IPS DF 6.9 (cell line): ENCODE data around the gene PRKN.

Source experiments
- DNase-seq: peaks from one replicate; pipeline ENCODE4 v3.0.0-alpha.2; 2013; ENCODE audit warnings: low read depth, low spot score
- H3K27ac ChIP-seq: one replicate; pipeline ENCODE4 v1.5.1; 2013; ENCODE audit warnings: low read length, control low read depth
- H3K27me3 ChIP-seq: 2 replicates; pipeline ENCODE4 v1.6.1; 2013; ENCODE audit warnings: mild to moderate bottlenecking, low read length; ENCODE audit not compliant: control insufficient read depth, insufficient read depth
- H3K36me3 ChIP-seq: 2 replicates; pipeline ENCODE4 v1.6.1; 2013; ENCODE audit warnings: low read length; ENCODE audit not compliant: control insufficient read depth, insufficient read depth
- H3K4me1 ChIP-seq: 2 replicates; pipeline ENCODE4 v1.6.1; 2013; ENCODE audit warnings: low read length; ENCODE audit not compliant: control insufficient read depth, insufficient read depth
- H3K4me3 ChIP-seq: 2 replicates; pipeline ENCODE4 v1.5.1; 2013; ENCODE audit warnings: mild to moderate bottlenecking, low read length
- H3K9me3 ChIP-seq: 2 replicates; pipeline ENCODE4 v1.6.1; 2013; ENCODE audit warnings: low read length, inconsistent platforms; ENCODE audit not compliant: control insufficient read depth, insufficient read depth
- WGBS: extraction: QIAGEN DNeasy Blood & Tissue Kit; methylation state at CpG from one replicate; pipeline ENCODE4 v1.1.7; 2013; ENCODE audit warnings: mixed read lengths, missing lambda C conversion rate; ENCODE audit not compliant: insufficient read length, insufficient coverage; 5-methylcytosine and 5-hydroxymethylcytosine counted together

Gene PRKN

DNA sequence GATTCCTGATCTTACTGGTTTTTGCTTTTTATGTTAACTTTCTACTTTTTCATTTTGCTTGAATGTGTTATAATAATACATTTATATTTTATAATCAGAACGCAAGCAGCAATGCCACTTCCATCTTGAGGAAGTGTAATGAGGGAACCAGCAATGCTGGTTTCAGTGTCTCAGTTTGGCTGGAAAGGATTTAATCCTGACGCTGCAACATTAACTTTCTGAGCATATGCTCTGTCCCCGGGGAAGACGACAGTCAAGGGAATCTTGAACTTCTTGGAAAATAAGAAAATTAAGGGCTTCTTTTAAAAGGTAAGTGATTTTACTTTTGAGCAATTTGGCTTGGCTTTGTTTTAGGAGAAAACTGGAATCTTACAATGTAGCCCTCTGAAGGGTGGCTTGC, 1248.2 kb downstream of the PRKN start:
- H3K4me1 ChIP-seq, result no peaks in the 10 kb centered on the region
- no CpG with 5 or more reads among the region's 4 CpGs for WGBS
- H3K27me3 ChIP-seq, result no peaks in the 10 kb centered on the region
- no peak overlapping the region for H3K4me3 ChIP-seq
- no peak for DNase-seq
- no peaks in the 10 kb centered on the region for H3K36me3 ChIP-seq
- no peak overlapping the region for H3K27ac ChIP-seq
- no peaks in the 10 kb centered on the region for H3K9me3 ChIP-seq

DNA sequence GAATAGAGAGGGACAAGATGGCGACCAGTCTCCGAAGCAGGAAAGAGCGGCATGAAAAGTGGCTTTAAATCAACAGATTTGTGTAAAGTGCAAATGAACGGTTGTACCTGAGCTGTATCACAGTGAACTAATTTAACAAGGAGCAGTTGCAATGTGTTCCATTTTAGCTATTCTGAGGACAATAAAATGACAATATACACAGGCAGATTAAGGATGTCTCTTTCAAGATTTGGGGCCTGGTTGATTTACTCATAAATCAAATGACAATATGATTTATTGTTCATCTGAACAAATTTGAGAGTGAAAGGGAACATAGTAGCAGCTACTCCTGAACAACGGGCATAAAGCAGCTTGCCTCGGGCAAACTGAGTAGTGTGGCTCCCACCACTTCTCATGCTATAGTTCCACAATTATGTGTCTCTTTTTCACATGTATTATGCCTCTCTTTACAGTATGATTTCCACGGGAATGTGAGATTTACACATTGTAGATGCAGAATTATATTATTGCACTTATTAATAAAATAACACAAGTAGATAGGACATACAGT, 1249.6 kb downstream of the PRKN start:
- no CpG with 5 or more reads among the region's 7 CpGs for WGBS
- no peak for DNase-seq
- Histone ChIP-seq H3K36me3 (no peaks in the 10 kb centered on the region), H3K4me1 (no peaks in the 10 kb centered on the region), H3K4me3 (no peak overlapping the region), H3K27me3 (no peaks in the 10 kb centered on the region), H3K9me3 (no peaks in the 10 kb centered on the region), H3K27ac (no peak overlapping the region)

DNA sequence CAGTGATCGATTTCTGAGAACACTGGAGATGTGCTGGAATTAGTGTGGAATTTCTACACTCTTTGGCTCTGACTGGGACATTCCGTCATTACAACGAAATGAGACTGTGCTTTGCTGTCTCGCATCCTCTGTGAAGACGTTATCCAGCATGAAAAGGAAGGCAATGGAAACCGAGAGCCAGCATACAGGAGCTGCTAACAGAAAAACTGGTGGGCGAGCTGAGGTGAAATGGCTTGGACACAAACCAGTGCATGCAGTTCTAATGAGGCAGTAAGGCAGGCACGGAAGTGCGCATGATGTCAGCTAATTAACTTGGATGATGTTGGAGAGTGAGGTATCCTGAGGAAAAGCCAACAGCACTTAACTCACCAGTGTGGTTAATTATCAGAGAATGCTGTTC, 1250.9 kb downstream of the PRKN start:
- no CpG with 5 or more reads among the region's 9 CpGs for WGBS
- H3K27me3 ChIP-seq, result no peaks in the 10 kb centered on the region
- H3K4me3 ChIP-seq, result no peak overlapping the region
- H3K4me1 ChIP-seq, result no peaks in the 10 kb centered on the region
- H3K36me3 ChIP-seq, result no peaks in the 10 kb centered on the region
- no peak for DNase-seq
- H3K9me3 ChIP-seq, result no peaks in the 10 kb centered on the region
- no peak overlapping the region for H3K27ac ChIP-seq

DNA sequence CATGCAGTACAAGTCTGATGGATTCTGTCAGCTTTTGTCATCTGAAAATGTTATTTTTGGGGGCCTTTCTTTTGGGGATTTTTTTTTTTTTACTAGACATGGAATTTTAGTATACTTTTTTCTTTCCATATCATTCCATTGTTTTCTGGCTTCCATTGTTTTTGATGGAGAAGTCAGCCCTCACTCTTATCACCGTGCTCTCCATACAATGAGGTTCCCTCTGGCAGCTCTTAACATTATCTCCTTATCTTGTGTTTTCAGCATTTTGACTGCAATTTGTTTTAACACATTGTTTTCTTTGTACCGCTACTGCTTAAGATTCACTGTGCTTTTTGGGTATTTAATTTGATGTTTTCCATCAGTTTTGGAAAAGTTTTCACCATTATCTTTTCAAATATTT, 1262.2 kb downstream of the PRKN start:
- Histone ChIP-seq H3K4me1 (no peaks in the 10 kb centered on the region), H3K27ac (no peak overlapping the region), H3K9me3 (no peaks in the 10 kb centered on the region), H3K27me3 (no peaks in the 10 kb centered on the region), H3K36me3 (no peaks in the 10 kb centered on the region), H3K4me3 (no peak overlapping the region)
- no CpG with 5 or more reads among the region's 2 CpGs for WGBS
- no peak for DNase-seq

DNA sequence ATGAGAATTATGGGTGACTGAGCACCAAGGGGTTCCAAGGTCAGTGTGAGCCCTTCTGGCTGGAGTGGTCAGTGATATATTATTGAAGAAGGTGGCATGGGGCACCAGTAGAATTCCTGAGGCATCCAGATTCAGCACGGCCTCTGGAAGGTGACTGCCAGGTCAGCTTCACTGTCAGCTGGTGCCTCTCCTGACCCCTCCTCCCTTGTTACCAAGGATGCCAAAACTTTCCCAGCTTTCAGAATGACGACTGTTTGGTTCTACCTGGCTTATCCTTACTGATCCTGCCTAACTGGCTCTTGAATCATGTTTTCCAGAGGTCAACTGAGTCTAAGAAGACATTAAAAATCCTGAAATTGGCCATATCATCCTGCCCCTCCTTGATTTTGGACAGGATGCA, 1264.5 kb downstream of the PRKN start:
- H3K4me1 ChIP-seq, result no peaks in the 10 kb centered on the region
- no peaks in the 10 kb centered on the region for H3K9me3 ChIP-seq
- no peak overlapping the region for H3K27ac ChIP-seq
- H3K4me3 ChIP-seq, result no peak overlapping the region
- DNase-seq, result no peak
- no CpG with 5 or more reads among the region's 2 CpGs for WGBS
- no peaks in the 10 kb centered on the region for H3K36me3 ChIP-seq
- no peaks in the 10 kb centered on the region for H3K27me3 ChIP-seq

DNA sequence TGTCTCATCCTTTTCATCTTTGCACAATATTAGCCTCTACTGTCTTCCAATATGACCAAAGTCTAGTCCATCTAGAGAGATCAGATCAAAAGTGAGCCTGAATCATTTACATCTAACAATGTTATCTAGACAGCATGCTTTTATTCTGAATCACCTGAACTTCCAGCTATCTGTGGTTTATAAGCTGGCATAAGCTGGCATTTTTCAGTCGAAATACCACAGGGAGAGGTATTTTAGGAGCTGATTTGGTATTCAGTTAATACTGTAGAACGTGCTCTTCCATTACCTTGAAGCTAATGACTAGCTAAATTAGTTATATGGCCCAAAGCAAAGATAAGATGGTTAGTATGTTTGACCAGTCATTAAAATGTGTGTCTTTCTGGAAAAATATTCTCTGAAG, 1265.4 kb downstream of the PRKN start:
- H3K27ac ChIP-seq, result no peak overlapping the region
- DNase-seq, result no peak
- no peaks in the 10 kb centered on the region for H3K9me3 ChIP-seq
- H3K4me1 ChIP-seq, result no peaks in the 10 kb centered on the region
- no peak overlapping the region for H3K4me3 ChIP-seq
- WGBS, result no CpG with 5 or more reads among the region's 2 CpGs
- H3K36me3 ChIP-seq, result no peaks in the 10 kb centered on the region
- H3K27me3 ChIP-seq, result no peaks in the 10 kb centered on the region

DNA sequence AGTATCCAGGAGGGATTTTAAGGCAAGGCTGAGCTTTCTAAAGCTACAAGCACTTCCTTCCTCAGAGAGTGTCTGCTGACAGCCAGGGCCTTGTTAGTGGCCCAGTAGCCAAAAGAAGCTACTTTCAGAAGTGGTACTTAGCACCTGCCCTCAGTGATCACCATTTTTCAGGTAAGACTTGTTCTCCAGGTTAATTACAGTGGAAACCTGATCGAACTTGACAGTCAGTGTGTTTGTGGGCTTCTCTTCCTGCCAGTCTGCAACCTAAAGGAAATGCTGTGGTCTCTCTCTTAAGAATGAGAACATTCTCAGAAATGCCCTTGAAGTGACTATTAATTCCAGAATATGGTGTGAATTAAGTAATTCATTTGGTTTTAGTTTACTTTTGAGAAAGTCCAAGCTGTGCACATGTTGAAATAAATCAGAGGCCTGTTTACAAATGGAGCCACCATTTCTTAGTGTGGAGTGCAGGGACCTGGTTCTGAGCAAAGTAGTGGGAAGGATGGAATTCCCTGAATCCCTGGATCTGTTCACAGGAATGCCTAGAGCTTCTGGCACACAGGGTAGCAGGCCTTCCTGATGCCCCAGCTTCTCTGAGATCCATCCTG, 1268.5 kb downstream of the PRKN start:
- H3K4me3 ChIP-seq, result no peak overlapping the region
- no peaks in the 10 kb centered on the region for H3K9me3 ChIP-seq
- no peak overlapping the region for H3K27ac ChIP-seq
- no CpG with 5 or more reads among the region's 1 CpG for WGBS
- no peaks in the 10 kb centered on the region for H3K4me1 ChIP-seq
- H3K36me3 ChIP-seq, result no peaks in the 10 kb centered on the region
- no peak for DNase-seq
- no peaks in the 10 kb centered on the region for H3K27me3 ChIP-seq

DNA sequence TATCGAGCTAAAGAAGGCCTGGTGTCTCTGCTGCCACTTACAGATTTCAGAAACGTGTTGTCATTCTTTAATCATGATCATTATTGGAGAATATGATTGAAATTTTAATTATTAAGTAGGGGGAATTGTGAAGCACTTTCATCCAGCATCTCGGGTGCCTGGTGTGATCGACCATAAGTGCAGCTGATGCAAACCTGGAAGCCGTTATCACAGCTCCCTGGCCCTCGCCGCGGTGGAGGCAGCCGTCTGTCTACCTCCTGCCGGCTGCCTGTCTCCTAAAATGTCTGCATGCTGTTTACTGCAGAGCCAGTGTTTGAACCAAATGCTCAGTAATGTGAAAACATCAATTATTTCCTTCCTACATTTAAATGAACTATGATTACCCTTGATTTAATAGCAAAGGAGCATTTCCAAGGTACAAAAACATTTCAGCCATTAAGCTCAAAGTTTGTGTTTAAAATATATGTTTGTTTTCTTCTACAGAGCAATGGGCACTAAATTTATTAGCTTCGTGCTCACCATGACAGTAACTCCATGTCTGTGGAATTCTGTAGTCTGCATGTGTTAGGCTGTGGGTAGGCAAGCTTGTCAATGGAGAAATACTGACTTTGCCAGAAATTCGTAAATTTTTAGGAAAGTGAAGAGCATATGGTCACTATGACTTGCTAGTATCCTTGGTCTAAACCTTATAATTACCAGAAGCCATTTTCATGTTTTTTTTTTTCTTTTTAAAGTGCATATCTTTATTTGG, 1269.2 kb downstream of the PRKN start:
- Histone ChIP-seq H3K27me3 (no peaks in the 10 kb centered on the region), H3K4me1 (no peaks in the 10 kb centered on the region), H3K4me3 (no peak overlapping the region), H3K9me3 (no peaks in the 10 kb centered on the region), H3K27ac (no peak overlapping the region), H3K36me3 (no peaks in the 10 kb centered on the region)
- no peak for DNase-seq
- WGBS, result no CpG with 5 or more reads among the region's 12 CpGs

DNA sequence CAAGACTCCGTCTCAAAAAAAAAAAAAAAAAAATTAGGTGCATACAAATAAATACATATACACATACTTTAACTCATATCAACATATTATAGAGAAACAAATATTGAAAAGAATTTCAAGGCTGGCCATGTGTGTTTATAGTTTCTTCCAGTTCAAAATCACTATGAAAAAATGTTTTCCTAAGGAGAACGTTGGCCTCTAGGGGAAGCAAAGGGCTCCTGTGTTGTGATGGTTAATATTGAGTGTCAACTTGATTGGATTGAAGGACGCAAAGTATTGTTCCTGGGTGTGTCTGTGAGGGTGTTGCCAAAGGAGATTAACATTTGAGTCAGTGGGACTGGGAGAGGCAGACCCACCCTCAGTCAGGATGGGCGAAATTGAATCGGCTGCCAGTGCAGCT, 1271.7 kb downstream of the PRKN start:
- Histone ChIP-seq H3K36me3 (no peaks in the 10 kb centered on the region), H3K9me3 (no peaks in the 10 kb centered on the region), H3K27ac (no peak overlapping the region), H3K27me3 (no peaks in the 10 kb centered on the region), H3K4me3 (no peak overlapping the region), H3K4me1 (no peaks in the 10 kb centered on the region)
- WGBS, result no CpG with 5 or more reads among the region's 5 CpGs
- no peak for DNase-seq

DNA sequence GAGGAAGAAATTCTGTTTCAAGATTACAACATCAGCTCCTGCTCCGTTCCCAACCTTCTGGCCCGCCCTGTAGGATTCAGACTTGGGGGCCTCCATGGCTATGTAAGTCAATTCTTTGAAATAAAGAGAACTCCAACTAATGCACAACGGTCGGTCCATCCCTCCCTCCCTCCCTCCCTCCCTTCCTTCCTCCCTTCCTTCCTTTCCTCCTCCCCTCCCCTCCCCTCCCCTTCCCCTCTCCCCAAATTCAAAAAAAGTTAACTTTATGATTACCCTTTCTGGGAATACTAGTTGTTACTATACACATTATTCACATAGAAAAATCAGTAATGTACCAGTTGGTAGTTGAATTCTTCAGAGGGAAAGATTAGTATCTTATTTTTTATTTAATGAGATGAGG, 1274.0 kb downstream of the PRKN start:
- no CpG with 5 or more reads among the region's 4 CpGs for WGBS
- H3K27ac ChIP-seq, result no peak overlapping the region
- H3K4me3 ChIP-seq, result no peak overlapping the region

DNA sequence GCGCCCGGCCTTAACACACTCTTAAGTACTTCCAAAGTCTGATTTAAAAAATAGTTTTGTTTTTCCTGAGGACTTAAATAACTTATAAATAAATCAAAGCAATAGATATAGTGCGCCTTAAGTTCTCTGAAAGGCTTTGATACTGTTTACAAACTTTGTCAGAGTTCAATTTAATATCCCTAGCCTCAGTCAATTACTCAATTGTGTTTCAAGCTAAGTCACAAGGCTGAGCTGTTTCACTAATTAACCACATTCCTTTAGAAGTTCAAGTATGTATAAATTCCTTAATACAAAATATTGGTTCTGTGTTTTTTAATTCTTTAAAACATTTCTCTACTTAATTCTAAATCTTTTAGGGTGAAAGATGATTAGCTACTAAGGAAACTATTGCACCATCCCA, 1275.3 kb downstream of the PRKN start:
- WGBS, result no CpG with 5 or more reads among the region's 3 CpGs
- Histone ChIP-seq H3K27me3 (no peaks in the 10 kb centered on the region), H3K4me3 (no peak overlapping the region), H3K9me3 (no peaks in the 10 kb centered on the region), H3K27ac (no peak overlapping the region), H3K4me1 (no peaks in the 10 kb centered on the region), H3K36me3 (no peaks in the 10 kb centered on the region)
- DNase-seq, result no peak

More for the DNA sequence above, 1274.0 kb downstream of the PRKN start:
- no peak for DNase-seq
- Histone ChIP-seq H3K36me3 (no peaks in the 10 kb centered on the region), H3K27me3 (no peaks in the 10 kb centered on the region), H3K9me3 (no peaks in the 10 kb centered on the region), H3K4me1 (no peaks in the 10 kb centered on the region)
